ENCODE measurements around the gene PGBD5. TPM values are rescaled to one million over a fixed set of nuclear protein-coding genes. Genes with fewer than 3 reads are reported as not detected.

The PGBD5 gene
- total RNA-seq, 1 donor from 2014 or later = not detected

DNA sequence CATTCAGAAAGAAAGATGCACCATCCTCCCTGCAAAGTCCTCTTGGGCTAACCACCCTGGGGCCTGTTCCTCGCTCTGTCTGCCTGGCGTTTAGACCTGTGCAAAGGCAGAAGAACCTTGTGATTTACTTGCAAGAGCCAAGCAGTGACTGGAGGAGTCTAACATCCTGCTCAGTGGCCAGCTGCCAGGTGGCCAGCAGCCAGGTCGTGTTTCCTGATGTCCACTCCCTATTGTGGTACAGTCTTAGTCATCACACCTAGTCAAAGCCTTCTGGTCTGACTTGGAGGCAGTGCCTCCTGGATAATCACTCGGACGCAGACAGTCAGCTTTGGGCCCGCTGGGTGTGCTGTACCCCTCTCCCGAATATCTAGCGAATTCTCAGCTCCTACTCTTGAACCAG lies 118.1 kb downstream of the PGBD5 start:
- intact Hi-C loops (cut with micrococcal nuclease) = no loop called here

DNA sequence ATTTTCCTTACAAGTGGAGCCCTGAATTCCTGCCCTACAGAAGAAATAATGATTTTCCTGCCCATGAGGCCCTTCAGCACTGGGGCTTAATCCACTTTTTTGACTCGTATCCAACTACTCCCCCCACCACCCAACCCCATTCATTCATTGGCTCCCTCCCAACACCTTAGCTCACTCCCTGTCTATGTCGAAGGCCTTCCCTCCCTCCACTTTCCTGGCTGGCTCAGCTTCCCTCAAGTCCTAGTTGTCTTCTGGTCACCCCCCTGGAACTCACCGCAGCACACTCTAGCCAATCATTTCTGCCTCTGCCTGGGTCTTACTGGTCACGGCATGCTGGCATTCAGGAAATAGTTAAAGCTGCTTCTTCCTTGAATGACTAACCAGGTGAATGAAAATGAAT lies 118.9 kb downstream of the PGBD5 start:
- intact Hi-C loops (cut with micrococcal nuclease) = no loop called here

DNA sequence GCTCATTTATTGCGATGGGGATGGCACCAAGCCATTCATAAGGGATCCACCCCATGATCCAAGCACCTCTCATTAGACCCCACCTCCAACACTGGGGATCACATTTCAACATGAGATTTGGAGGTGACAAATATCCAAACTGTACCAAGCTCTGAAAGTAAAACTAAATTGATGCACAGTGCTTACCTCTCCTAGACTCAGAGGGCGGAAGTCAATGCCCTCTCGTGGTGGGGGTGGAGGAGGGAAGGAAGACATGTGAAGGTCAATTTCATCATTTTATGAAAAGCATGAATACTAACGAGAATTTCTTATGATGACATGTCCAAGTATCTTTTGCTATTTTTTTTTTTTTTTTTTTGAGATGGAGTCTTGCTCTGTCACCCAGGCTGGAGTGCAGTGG lies 120.0 kb downstream of the PGBD5 start:
- intact Hi-C loops (cut with micrococcal nuclease) = no loop called here

DNA sequence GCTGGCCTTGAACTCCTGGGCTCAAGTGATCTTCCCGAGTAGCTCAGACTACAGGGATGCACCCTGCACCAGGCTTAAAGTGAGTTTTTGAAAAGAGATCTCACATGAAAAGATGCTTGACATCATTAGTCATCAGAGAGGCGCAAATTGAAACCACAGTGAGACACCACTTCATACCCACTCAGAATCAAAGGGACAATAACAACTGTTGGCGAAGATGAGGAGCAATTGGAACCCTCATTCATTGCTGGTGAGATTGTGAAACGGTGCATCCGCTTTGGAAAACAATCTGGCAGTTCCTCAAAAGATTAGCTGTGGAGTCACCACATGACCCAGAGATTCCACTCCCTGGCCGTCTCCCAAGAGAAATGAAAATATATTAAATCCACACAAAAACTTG lies 122.3 kb downstream of the PGBD5 start:
- intact Hi-C loops (cut with micrococcal nuclease) = no loop called here

GRCh38 chr1:230303069-230303468 lies 123.1 kb downstream of the PGBD5 start:
- intact Hi-C loops (cut with micrococcal nuclease) = no loop called here

- intact Hi-C loops (cut with micrococcal nuclease) = no loop called here
These were observed 124.3 kb downstream of the PGBD5 start for GRCh38 chr1:230301822-230302221.

- intact Hi-C loops (cut with micrococcal nuclease) = no loop called here
These were observed 124.8 kb downstream of the PGBD5 start for GRCh38 chr1:230301322-230301721.

GRCh38 chr1:230300322-230301301 lies 125.5 kb downstream of the PGBD5 start:
- intact Hi-C loops (cut with micrococcal nuclease) = no loop called here

- intact Hi-C loops (cut with micrococcal nuclease) = no loop called here
These were observed 126.7 kb downstream of the PGBD5 start for GRCh38 chr1:230299191-230300006.

- intact Hi-C loops (cut with micrococcal nuclease) = no loop called here
These were observed 130.8 kb downstream of the PGBD5 start for GRCh38 chr1:230295367-230295766.

DNA sequence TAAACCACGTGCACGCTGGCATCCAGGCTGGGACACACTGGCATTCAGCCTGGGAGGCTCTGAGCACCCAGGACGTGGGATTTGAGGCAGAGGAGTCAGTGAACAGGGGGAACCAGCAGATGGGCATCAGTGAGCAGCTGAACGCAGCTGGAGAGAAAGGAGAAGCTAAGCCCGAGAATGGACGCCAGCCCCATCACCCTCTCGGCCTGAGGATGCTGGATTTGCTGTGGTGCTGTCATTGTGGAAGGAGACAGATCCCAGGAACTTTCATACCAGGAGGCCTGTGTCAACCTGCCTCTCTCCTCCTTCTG lies 132.8 kb downstream of the PGBD5 start:
- intact Hi-C loops (cut with micrococcal nuclease) = no loop called here

GRCh38 chr1:230292689-230293389 lies 133.3 kb downstream of the PGBD5 start:
- intact Hi-C loops (cut with micrococcal nuclease) = no loop called here

GRCh38 chr1:230291731-230292620 lies 134.2 kb downstream of the PGBD5 start:
- intact Hi-C loops (cut with micrococcal nuclease) = no loop called here

DNA sequence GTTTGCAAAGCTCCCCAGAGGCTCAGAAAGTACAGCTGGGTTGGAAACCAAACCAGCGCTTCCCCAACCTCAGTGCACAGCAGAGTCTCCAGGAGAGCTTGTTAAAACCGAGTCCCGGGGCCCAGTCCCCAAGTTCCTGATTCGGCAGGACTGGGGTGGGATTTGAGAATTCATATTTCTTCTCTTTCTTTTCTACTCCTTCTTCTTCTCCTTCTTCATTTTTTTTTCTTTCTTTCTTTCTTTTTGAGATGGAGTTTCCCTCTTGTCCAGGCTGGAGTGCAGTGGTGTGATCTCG lies 136.8 kb downstream of the PGBD5 start:
- intact Hi-C loops (cut with micrococcal nuclease) = no loop called here

GRCh38 chr1:230288641-230289349 lies 137.3 kb downstream of the PGBD5 start:
- intact Hi-C loops (cut with micrococcal nuclease) = no loop called here

DNA sequence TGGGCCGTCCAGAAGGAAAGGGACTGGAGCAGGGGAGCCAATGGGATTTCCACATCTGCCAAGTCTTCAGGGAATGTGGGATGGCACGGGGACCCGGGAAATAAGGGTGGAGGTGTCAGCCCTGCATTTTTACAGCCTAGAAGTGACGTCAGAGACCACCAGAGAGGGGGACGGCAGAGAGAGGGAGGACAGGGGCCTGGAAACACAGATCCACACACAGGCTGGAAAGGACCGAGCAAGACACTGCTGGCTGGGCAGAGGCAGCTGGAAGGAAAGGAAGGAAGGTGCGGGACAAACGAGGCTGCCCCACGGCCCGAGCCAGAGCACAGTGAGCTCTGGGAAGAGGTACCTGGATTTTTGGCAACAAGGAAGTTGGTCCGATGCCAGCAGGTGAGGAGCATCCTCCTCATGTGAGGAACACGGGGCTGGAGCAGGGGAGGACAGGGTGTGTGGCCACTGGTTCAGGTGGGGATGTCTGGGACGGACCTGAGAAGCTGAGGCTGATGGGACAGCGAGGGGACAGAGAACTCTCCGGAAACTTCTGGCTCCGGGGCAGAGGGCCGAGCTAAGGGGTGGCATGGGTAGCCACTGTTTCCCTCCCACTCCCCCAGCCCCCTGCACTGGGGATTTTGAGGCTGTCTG lies 138.3 kb downstream of the PGBD5 start:
- intact Hi-C loops (cut with micrococcal nuclease) = no loop called here

- intact Hi-C loops (cut with micrococcal nuclease) = no loop called here
These were observed 139.3 kb downstream of the PGBD5 start for GRCh38 chr1:230286890-230287269.

DNA sequence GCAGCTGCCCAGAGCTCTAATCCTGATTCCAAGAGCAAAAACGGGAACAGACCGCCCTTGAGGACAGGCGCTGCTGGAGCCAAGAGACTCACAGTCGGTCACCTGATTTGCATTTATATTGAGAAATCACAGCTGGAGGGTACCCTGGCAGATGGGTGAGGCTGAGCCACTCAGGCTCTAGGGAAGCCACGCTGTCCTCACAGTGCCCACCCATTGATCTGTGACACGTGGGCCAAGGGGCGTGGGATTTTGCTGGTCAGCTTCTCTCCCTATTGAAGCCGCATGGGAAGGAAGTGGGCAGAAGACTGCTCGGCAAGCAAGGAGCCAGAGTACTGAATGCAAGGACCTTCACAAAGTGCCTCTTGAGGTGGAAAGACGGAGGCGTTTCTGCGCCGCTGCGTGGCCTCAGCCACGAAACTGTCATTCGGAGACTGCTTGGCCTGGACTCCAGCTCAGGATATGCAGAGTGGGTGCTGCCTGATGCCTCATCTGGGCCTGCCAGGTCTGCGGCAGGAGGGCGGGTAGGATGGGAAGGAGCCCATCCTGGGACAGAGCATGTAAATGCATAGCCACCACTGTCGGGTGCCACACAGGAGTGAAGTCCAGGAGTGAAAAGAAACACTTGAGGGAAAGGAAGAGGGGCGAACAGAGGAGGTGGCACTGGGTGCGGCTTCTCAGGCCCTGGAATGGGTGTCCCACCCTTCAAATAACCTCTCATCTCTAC lies 139.8 kb downstream of the PGBD5 start:
- intact Hi-C loops (cut with micrococcal nuclease) = no loop called here

GRCh38 chr1:230285351-230285750 lies 140.8 kb downstream of the PGBD5 start:
- intact Hi-C loops (cut with micrococcal nuclease) = no loop called here

Measured in T-helper 2 cell treated with Interferon-gamma antibody and Interleukin-4, amounts not matched to agents 100 ng/mL and 5 ng/mL, for 36 hours (primary cell).